HL-60 (cell line): ENCODE data around the gene KCTD5.
"Not testable (repeated sequence)": the region's sequence is repeated elsewhere in the genome, so short reads cannot be mapped to it uniquely, and the experiment has no call there.

Source experiments
- DNase-seq, 2 experiments: peaks; one replicate each; pipeline ENCODE4 v3.0.0-alpha.2; 2010 to 2020; ENCODE audit warnings: low read depth in 1 of 2, low spot score in 1 of 2
- H3K27ac ChIP-seq: fragments of 250-450 bp; sonication (Bioruptor Pico); replicated peaks from 2 replicates; pipeline ENCODE4 v1.5.1; 2020; ENCODE audit warnings: mild to moderate bottlenecking, moderate library complexity
- H3K27me3 ChIP-seq: fragments of 250-450 bp; sonication (Bioruptor Pico); 2 replicates; pipeline ENCODE4 v1.5.1; 2021; ENCODE audit warnings: mild to moderate bottlenecking, moderate library complexity; ENCODE audit not compliant: insufficient read depth, poor library complexity, severe bottlenecking
- H3K4me3 ChIP-seq: replicated peaks from 2 replicates; pipeline ENCODE4 v1.5.1; 2011; ENCODE audit warnings: mild to moderate bottlenecking, control low read depth, low read length; ENCODE audit not compliant: insufficient read depth
- CTCF ChIP-seq: IDR thresholded peaks from one replicate; pipeline ENCODE4 v1.5.1; 2011; ENCODE audit warnings: low read length, control low read depth, inconsistent platforms; ENCODE audit not compliant: insufficient read depth
- GABPA ChIP-seq: IDR thresholded peaks from 2 replicates; pipeline ENCODE4 v1.6.1; 2012; ENCODE audit warnings: low read depth
- POLR2AphosphoS5 ChIP-seq: IDR thresholded peaks from 2 replicates; pipeline ENCODE4 v1.6.1; 2012; ENCODE audit warnings: low read depth
- REST ChIP-seq: IDR thresholded peaks from 2 replicates; pipeline ENCODE4 v1.6.1; 2012; ENCODE audit warnings: low read depth; ENCODE audit not compliant: insufficient replicate concordance
- SPI1 ChIP-seq: IDR thresholded peaks from 2 replicates; pipeline ENCODE4 v1.6.1; 2012; ENCODE audit warnings: low read depth, mild to moderate bottlenecking, borderline replicate concordance

The KCTD5 gene

GRCh38 chr16:2664574-2664982 is 17.7 kb upstream of the KCTD5 start:
- H3K27me3 ChIP-seq: no peaks in the 10 kb centered on the region
- no peak for DNase-seq
- no peak overlapping the region for H3K4me3 ChIP-seq
- no peak for TF ChIP-seq SPI1
- no peak overlapping the region for H3K27ac ChIP-seq

GRCh38 chr16:2666671-2667070 is 15.7 kb upstream of the KCTD5 start:
- not testable (repeated sequence) for DNase-seq, H3K4me3 ChIP-seq, H3K27me3 ChIP-seq, H3K27ac ChIP-seq

GRCh38 chr16:2669587-2669986 is 12.7 kb upstream of the KCTD5 start:
- H3K27ac ChIP-seq, DNase-seq, H3K27me3 ChIP-seq, H3K4me3 ChIP-seq: not testable (repeated sequence)

- not testable (repeated sequence) for H3K4me3 ChIP-seq, H3K27me3 ChIP-seq
- 0 out of 2 replicates have a peak overlapping the region, but pooled peaks have one; percentile 4 for H3K27ac ChIP-seq
- TF ChIP-seq CTCF: peak; percentile 17
- peak in 1 of 2 experiments; percentile 74 for DNase-seq
Measured at GRCh38 chr16:2670017-2670416, 12.3 kb upstream of the KCTD5 start.

GRCh38 chr16:2671193-2671592 is 11.1 kb upstream of the KCTD5 start:
- H3K27me3 ChIP-seq, DNase-seq, H3K4me3 ChIP-seq, H3K27ac ChIP-seq: not testable (repeated sequence)

- Histone ChIP-seq H3K27me3 (no peaks in the 10 kb centered on the region), H3K27ac (no peak overlapping the region), H3K4me3 (0 out of 2 replicates have a peak overlapping the region, but pooled peaks have one; percentile 32)
- no peak for TF ChIP-seq SPI1
- no peak for TF ChIP-seq GABPA
- no peak for TF ChIP-seq REST
- no peak for TF ChIP-seq POLR2AphosphoS5
- no peak for TF ChIP-seq CTCF
- no peak for DNase-seq
Measured at GRCh38 chr16:2671741-2672140, 10.6 kb upstream of the KCTD5 start.
